D721Med (cell line): Measurements from ENCODE around the gene HDDC3.

ENCODE experiments used
- DNase-seq: peaks from one replicate; pipeline ENCODE4 v3.0.0; 2011; ENCODE audit warnings: low spot score; ENCODE audit not compliant: insufficient read length
- FAIRE-seq: peaks from 2 replicates; lab custom pipeline; 2011; peaks lifted over from hg19 to GRCh38; lab: Jason Lieb, UNC
- TF ChIP-seq, protein P1 (sequence below): IDR thresholded peaks from 2 replicates; pipeline ENCODE4 v1.5.1; 2012; ENCODE audit warnings: mild to moderate bottlenecking, control low read depth; ENCODE audit not compliant: insufficient read depth; ENCODE audit errors: missing control alignments

Gene HDDC3

DNA sequence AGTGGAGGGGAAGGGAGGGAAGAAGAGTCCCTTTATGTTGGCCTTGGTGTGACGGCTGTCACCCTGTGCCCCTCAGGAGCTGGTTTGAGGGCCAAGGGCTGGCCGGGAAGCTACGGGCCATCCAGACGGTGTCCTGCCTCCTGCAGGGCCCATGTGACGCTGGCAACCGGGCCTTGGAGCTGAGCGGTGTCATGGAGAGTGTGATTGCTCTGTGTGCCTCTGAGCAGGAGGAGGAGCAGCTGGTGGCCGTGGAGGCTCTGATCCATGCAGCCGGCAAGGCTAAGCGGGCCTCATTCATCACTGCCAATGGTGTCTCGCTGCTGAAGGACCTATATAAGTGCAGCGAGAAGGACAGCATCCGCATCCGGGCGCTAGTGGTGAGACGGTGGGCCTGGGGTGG, 14.2 kb upstream of the HDDC3 start:
- FAIRE-seq (no peak), DNase-seq (no peak)
- TF ChIP-seq, protein P1, sequence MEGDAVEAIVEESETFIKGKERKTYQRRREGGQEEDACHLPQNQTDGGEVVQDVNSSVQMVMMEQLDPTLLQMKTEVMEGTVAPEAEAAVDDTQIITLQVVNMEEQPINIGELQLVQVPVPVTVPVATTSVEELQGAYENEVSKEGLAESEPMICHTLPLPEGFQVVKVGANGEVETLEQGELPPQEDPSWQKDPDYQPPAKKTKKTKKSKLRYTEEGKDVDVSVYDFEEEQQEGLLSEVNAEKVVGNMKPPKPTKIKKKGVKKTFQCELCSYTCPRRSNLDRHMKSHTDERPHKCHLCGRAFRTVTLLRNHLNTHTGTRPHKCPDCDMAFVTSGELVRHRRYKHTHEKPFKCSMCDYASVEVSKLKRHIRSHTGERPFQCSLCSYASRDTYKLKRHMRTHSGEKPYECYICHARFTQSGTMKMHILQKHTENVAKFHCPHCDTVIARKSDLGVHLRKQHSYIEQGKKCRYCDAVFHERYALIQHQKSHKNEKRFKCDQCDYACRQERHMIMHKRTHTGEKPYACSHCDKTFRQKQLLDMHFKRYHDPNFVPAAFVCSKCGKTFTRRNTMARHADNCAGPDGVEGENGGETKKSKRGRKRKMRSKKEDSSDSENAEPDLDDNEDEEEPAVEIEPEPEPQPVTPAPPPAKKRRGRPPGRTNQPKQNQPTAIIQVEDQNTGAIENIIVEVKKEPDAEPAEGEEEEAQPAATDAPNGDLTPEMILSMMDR: no peak

GRCh38 chr15:90945091-90945490, 12.7 kb upstream of the HDDC3 start:
- no peak for DNase-seq
- TF ChIP-seq, protein P1: no peak
- no peak for FAIRE-seq

DNA sequence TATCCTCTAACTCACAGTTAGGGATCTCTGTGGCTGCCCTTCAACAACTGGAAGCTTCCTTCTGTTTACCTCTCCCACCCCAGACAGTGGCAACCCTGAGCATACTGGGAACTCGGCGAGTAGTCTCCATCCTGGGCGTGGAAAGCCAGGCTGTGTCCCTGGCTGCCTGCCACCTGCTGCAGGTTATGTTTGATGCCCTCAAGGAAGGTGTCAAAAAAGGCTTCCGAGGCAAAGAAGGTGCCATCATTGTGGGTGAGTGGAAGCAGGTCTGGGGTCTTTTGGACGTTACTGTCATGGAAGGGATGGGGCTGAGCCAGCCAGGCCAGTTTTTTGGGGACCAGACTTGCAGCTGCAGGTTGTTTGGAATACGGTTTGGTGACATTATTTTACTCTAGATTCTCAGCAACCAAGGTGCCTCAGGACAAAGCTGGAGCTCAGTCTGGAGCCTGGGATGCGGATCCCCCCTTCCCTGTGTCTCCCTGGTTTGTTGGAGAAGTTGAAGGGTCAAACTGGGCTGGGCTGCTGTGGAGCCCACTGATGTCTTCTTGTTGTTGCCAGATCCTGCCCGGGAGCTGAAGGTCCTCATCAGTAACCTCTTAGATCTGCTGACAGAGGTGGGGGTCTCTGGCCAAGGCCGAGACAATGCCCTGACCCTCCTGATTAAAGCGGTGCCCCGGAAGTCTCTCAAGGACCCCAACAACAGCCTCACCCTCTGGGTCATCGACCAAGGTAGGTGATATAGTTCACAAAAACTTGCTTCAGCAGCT, 10.2 kb upstream of the HDDC3 start:
- no peak for DNase-seq
- TF ChIP-seq, protein P1: no peak
- FAIRE-seq: no peak

GRCh38 chr15:90941038-90941437, 8.7 kb upstream of the HDDC3 start:
- TF ChIP-seq, protein P1: no peak
- FAIRE-seq: no peak

GRCh38 chr15:90939756-90940155, 7.4 kb upstream of the HDDC3 start:
- DNase-seq (no peak), FAIRE-seq (no peak)
- TF ChIP-seq, protein P1: no peak

More at GRCh38 chr15:90941038-90941437, 8.7 kb upstream of the HDDC3 start:
- DNase-seq: no peak

GRCh38 chr15:90938261-90938660, 5.9 kb upstream of the HDDC3 start:
- TF ChIP-seq, protein P1: no peak
- DNase-seq (no peak), FAIRE-seq (no peak)

GRCh38 chr15:90936823-90937222, 4.5 kb upstream of the HDDC3 start:
- no peak for FAIRE-seq
- TF ChIP-seq, protein P1: no peak
- DNase-seq: no peak
